ENCODE data around the gene FBXW9. TPM values are rescaled to one million over a fixed set of nuclear protein-coding genes. Genes with fewer than 3 reads are reported as not detected.
A peak's percentile ranks its signal among the peaks of the same experiment; 100 is the strongest.

Gene FBXW9
- total RNA-seq, 1 donor from 2014 or later, result 7.6 TPM

- no peak for TF ChIP-seq CTCF (IDR thresholded peaks at IDR 0.05)
Measured at GRCh38 chr19:12666265-12667048, 30.0 kb downstream of the FBXW9 start, which contains the start of the genes MAN2B1 and WDR83. TSS of gene MAN2B1 (minus strand) at chr19:12666742. CDS start at chr19:12666701, 41 bp downstream. TSS of gene WDR83 (plus strand) at chr19:12666807. CDS start at chr19:12669791, 2,984 bp downstream.

GRCh38 chr19:12665671-12666264, 30.7 kb downstream of the FBXW9 start:
- Histone ChIP-seq H3K4me3 (peak overlapping the region; percentile 71 to 81), H3K27ac (peak overlapping the region in 1 of 2 donors; percentile 58), H3K9me3 (no peaks in the 10 kb centered on the region), H3K36me3 (peaks cover 17 to 43% of the 10 kb centered on the region in 2 donors), H3K27me3 (no peaks in the 10 kb centered on the region), H3K4me1 (peaks cover 12 to 33% of the 10 kb centered on the region in 2 donors)
- intact Hi-C loops (cut with DNase I), result loop anchor here (5.0 kb wide), 3 partner anchors 103 to 1128 kb away; partner anchors contain the start of gene CNN1
- no peak for TF ChIP-seq CTCF (IDR thresholded peaks at IDR 0.05)
- no peak for DNase-seq (ENCODE audit: low spot score in 2 of 2)

More at GRCh38 chr19:12666265-12667048, 30.0 kb downstream of the FBXW9 start, which contains the start of the genes MAN2B1 and WDR83:
- Histone ChIP-seq H3K9me3 (no peaks in the 10 kb centered on the region), H3K4me1 (peaks cover 12 to 33% of the 10 kb centered on the region in 2 donors), H3K27ac (peak within 1 kb of the TSS; percentile 58 to 80), H3K36me3 (peaks cover 11 to 36% of the 10 kb centered on the region in 2 donors), H3K27me3 (no peaks in the 10 kb centered on the region), H3K4me3 (peak within 1 kb of the TSS; percentile 71 to 81)
- DNase-seq (ENCODE audit: low spot score in 2 of 2), result peak; percentile 25 to 89
- intact Hi-C loops (cut with DNase I), result loop anchor here (5.0 kb wide), 3 partner anchors 104 to 1129 kb away; partner anchors contain the start of gene CNN1

GRCh38 chr19:12665281-12665573, 31.2 kb downstream of the FBXW9 start:
- no peaks in the 10 kb centered on the region for H3K9me3 ChIP-seq
- peak; percentile 30 to 79 for DNase-seq (ENCODE audit: low spot score in 2 of 2)
- peaks cover 9 to 29% of the 10 kb centered on the region in 2 donors for H3K4me1 ChIP-seq
- H3K36me3 ChIP-seq, result peaks cover 21 to 48% of the 10 kb centered on the region in 2 donors
- TF ChIP-seq CTCF (IDR thresholded peaks at IDR 0.05), result no peak
- intact Hi-C loops (cut with DNase I), result loop anchor here (5.0 kb wide), 3 partner anchors 103 to 1128 kb away; partner anchors contain the start of gene CNN1
- no peak overlapping the region for H3K27ac ChIP-seq
- H3K4me3 ChIP-seq, result peak overlapping the region in 1 of 2 donors; percentile 71
- no peaks in the 10 kb centered on the region for H3K27me3 ChIP-seq

- Histone ChIP-seq H3K27ac (no peak overlapping the region), H3K27me3 (no peaks in the 10 kb centered on the region), H3K36me3 (peaks cover 25 to 53% of the 10 kb centered on the region in 2 donors), H3K4me1 (peaks cover 9 to 25% of the 10 kb centered on the region in 2 donors), H3K9me3 (no peaks in the 10 kb centered on the region), H3K4me3 (no peak overlapping the region)
- no peak for DNase-seq (ENCODE audit: low spot score in 2 of 2)
- intact Hi-C loops (cut with DNase I), result loop anchor here (5.0 kb wide), 3 partner anchors 102 to 1127 kb away; partner anchors contain the start of gene CNN1
- TF ChIP-seq CTCF (IDR thresholded peaks at IDR 0.05), result no peak
Measured at GRCh38 chr19:12664406-12665280, 31.8 kb downstream of the FBXW9 start.

- peaks cover 47 to 68% of the 10 kb centered on the region in 2 donors for H3K36me3 ChIP-seq
- no peak for DNase-seq (ENCODE audit: low spot score in 2 of 2)
- no peak for TF ChIP-seq CTCF (IDR thresholded peaks at IDR 0.05)
- H3K4me3 ChIP-seq, result no peak overlapping the region
- H3K27ac ChIP-seq, result no peak overlapping the region
- intact Hi-C loops (cut with DNase I), result no loop called here
- peaks cover 0 to 5% of the 10 kb centered on the region in 2 donors for H3K4me1 ChIP-seq
- H3K27me3 ChIP-seq, result no peaks in the 10 kb centered on the region
- no peaks in the 10 kb centered on the region for H3K9me3 ChIP-seq
Measured at GRCh38 chr19:12660980-12661379, 35.5 kb downstream of the FBXW9 start.

Data from ascending aorta (tissue), 2 donors.